ENCODE data around the gene MICAL2. TPM values are rescaled to one million over a fixed set of nuclear protein-coding genes. Genes with fewer than 3 reads are reported as not detected.
A peak's percentile ranks its signal among the peaks of the same experiment; 100 is the strongest.

MICAL2 gene
- total RNA-seq, 1 donor from 2014 or later, result 104 TPM

DNA sequence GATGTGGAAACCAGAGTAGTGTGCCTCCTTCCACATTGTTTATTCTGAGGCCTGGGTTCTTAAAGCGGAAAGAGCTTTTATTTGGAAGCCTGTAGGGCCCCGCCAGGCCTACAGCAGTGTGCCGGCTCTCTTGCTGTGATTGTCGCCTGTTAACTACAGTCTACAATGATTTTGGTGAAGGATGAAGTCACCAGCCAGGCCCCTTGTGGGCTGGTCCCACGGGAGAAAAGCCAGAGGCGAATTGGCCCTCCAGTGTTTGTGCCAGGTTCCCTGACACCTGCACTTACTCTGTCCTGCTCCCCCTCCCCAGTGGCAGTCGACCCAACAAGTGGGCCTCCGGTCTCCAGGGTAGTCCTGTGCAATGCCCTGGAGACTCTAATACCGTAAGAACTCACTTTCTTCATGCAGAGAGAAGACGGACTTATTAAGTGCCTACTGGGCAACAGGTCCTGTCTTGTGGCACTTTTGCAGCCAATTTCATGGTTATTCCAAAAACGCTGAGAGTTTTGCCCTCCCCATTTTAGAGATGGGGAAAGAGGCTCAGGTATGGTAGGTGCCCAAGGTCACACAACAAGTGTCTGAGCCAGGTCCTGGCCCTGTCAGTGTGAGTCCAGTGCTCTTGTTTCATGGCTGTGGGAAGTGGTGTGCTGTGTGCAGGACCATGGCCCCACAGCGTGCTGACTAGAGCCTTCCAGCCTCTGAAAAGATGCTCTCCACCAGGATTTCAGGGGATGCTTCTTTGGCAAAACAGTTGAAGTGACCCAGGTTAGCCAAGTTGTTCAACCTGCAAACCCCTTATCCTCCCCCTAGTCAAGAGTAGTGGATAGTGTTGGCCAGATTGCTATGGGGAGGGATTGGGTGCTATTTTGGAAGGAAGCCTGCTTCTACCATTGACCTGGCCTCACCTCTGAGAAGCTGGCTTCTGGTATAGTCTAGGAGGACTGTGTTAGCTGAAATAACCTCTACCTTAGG is 1.4 kb downstream of the MICAL2 start:
- TF ChIP-seq, protein P1, sequence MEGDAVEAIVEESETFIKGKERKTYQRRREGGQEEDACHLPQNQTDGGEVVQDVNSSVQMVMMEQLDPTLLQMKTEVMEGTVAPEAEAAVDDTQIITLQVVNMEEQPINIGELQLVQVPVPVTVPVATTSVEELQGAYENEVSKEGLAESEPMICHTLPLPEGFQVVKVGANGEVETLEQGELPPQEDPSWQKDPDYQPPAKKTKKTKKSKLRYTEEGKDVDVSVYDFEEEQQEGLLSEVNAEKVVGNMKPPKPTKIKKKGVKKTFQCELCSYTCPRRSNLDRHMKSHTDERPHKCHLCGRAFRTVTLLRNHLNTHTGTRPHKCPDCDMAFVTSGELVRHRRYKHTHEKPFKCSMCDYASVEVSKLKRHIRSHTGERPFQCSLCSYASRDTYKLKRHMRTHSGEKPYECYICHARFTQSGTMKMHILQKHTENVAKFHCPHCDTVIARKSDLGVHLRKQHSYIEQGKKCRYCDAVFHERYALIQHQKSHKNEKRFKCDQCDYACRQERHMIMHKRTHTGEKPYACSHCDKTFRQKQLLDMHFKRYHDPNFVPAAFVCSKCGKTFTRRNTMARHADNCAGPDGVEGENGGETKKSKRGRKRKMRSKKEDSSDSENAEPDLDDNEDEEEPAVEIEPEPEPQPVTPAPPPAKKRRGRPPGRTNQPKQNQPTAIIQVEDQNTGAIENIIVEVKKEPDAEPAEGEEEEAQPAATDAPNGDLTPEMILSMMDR (conservative IDR thresholded peaks at IDR 0.05; ENCODE audit: low read depth, low read length), result no peak
- DNase-seq (ENCODE audit: low read depth), result no peak
- peak overlapping the region; percentile 88 for H3K4me3 ChIP-seq (ENCODE audit: low read depth, low read length)

DNA sequence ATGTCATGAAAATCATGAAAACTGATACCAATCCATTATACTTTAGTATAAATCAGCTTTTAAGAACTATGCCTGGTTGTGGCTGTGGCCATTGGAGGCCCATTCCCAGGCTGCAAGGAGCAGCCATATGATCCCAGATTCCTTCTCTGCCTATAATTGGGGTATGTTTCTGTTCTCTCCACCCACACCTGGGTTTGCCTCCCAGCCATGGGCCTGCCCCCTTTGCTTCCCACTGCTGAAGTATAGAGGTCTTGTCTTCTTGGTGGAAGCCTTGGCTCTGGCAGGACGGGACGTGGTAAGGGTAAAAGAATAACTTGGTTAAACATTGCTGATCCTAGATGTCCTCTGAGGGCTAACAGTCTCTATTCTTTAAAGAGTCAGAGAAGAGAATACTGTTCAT is 2.4 kb downstream of the MICAL2 start:
- peak overlapping the region; percentile 88 for H3K4me3 ChIP-seq (ENCODE audit: low read depth, low read length)
- TF ChIP-seq, protein P1 (conservative IDR thresholded peaks at IDR 0.05; ENCODE audit: low read depth, low read length), result no peak
- no peak for DNase-seq (ENCODE audit: low read depth)

DNA sequence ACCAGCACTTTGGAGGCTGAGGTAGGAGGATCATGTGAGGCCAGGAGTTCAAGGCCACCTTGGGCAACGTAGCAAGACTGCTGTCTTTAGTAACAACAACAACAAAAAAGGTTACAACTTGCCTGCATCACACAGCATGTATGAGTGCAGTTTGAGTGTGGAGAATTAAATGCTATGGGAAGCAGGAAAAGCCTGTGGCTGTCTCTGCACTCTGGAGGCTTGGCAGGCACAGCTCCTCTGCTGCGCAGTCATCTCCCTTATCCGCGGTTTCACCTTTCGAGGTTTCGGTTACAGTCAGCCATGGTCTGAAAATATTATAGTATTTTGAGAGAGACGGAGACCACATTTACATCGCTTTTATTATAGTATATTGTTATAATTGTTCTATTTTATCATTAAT is 2.9 kb downstream of the MICAL2 start:
- H3K4me3 ChIP-seq (ENCODE audit: low read depth, low read length), result peak overlapping the region; percentile 88
- TF ChIP-seq, protein P1 (conservative IDR thresholded peaks at IDR 0.05; ENCODE audit: low read depth, low read length), result no peak
- DNase-seq (ENCODE audit: low read depth), result no peak

DNA sequence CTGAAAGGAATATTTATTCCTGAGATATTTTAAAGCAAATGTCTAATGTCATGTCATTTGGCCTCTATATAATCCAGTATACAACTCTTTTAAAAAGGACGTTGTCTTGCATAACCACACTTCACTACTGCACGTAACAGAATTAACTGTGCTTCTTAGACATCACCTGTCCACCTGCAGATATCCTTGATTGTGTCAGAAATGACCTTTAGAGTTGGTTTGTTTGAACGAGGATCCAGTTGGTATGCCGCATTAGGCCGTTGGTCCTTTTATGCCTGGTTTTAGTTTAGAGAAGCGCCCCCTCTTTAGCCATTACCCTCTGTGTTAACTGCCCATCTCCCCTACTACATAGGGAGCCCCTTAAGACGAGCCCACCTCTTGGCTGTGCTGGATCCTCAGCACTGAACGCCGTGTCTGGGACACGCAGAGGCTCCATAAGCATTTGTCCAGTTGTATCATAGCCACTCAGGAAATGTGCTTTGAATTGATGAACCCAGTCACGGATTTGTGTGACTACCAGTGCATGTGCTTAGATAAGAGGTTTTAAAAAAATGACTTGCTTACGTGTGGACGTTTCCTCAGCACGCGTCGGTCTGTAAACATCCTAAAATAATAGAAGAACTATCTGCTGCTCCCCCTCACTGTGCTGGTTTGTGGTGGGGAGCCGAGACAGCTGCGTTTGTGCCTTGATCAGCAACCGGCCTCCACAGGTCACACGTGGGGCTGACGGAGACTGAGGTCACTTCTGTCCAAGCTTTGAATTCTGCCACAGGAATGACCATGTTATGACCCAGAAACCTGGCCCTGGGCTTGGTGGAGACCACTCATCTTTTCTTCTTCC is 4.0 kb downstream of the MICAL2 start:
- DNase-seq (ENCODE audit: low read depth), result no peak
- no peak overlapping the region for H3K4me3 ChIP-seq (ENCODE audit: low read depth, low read length)
- TF ChIP-seq, protein P1 (conservative IDR thresholded peaks at IDR 0.05; ENCODE audit: low read depth, low read length), result no peak

DNA sequence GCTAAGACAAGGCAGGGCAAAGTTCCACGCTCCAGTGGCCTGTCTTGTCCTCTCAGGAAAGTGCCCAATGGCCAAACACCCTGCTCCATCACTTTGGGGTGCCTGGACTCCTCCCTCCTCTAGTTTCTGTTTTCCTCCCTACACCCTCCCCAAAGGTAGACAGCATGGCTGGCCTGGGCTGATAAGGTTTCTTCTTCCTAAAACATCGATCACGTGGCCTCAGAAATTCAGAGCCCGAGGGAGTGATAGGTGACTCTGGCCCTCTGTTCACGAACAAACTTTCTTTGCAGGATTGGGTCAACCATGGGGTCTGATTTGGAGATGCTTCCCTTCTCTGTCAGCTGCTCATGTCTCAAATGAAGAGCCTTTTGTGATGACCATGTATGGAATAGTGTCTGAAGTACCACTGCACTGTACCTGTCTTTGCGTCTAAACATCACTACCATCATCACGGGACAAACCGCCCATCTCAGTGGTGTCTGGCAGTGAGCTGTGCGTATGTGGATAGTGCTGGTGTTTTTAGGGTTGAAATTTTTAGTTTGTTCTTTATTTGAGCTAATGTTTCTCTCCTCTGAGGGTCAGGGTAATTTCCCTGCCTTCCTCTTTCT is 6.1 kb downstream of the MICAL2 start:
- H3K4me3 ChIP-seq (ENCODE audit: low read depth, low read length), result no peak overlapping the region
- no peak for DNase-seq (ENCODE audit: low read depth)
- TF ChIP-seq, protein P1 (conservative IDR thresholded peaks at IDR 0.05; ENCODE audit: low read depth, low read length), result no peak

DNA sequence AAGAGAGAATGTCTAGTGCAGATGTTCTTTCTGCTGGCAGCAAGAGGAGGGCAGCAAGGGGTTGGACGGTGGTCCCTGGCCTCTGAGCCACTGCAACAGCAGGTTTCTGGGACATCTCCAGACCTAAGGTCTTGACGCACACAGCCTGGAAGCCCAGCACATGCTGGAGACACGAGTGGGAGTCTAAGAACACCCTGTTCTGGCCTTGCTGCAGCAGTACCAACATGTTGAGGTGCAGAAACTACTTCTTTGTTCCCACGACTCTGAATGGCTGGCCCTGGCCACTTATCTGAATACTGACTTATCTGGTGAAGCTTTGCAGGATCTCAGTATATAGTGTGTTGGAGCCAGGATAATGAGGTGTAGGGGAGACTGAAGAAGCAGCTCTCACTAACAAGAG is 6.8 kb downstream of the MICAL2 start:
- no peak for DNase-seq (ENCODE audit: low read depth)
- TF ChIP-seq, protein P1 (conservative IDR thresholded peaks at IDR 0.05; ENCODE audit: low read depth, low read length), result no peak
- H3K4me3 ChIP-seq (ENCODE audit: low read depth, low read length), result no peak overlapping the region
